Prostate gland (tissue), 2 donors: ENCODE measurements around the gene MGLL.

Experiments used
- POLR2A ChIP-seq: fragments of 450-650 bp; IDR thresholded peaks from one replicate; pipeline ENCODE4 v1.6.1; 2016; ENCODE audit warnings: antibody characterized with exemption, mild to moderate bottlenecking
- TF ChIP-seq, protein P1 (sequence below), 4 experiments: fragments of 200-600 bp in 2 of 4; fragments of 450-650 bp in 2 of 4; sonication (generic) in 2 of 4; IDR thresholded peaks; 1 replicate in 3 of 4; 2 replicates in 1 of 4; pipeline ENCODE4 v1.5.1; 2016 to 2019; ENCODE audit warnings: antibody characterized with exemption in 4 of 4, mild to moderate bottlenecking in 2 of 4, moderate library complexity in 2 of 4

DNA sequence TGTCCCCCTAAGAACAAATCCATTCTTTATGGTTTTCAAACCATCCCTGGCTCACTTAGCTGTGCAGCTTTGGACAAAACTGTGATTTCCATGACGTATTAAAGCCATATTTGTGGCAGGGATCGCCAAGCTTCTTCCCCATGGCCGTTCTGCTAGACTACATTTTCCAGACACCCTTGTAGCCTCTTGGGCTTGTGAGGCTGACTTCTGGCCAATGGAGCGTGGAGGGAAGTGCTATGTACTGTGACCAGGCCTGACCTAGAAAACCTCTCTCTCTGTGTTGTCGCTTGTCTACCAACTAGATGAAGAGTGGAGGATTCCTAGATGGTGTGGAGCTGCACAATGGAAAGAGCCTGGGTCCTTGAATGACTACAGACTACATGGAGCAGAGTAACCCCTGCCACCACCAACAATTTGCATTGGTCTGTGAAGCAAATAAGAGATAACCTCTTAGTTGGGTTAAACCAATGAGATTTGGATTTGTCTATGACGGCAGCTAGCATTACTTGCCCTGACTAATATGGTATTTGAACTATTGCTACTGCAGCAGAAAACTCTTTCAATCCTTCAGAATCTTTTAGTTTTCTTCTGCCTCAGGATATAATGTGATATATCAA lies 22.1 kb upstream of the MGLL start:
- no peak for TF ChIP-seq POLR2A
- TF ChIP-seq, protein P1, sequence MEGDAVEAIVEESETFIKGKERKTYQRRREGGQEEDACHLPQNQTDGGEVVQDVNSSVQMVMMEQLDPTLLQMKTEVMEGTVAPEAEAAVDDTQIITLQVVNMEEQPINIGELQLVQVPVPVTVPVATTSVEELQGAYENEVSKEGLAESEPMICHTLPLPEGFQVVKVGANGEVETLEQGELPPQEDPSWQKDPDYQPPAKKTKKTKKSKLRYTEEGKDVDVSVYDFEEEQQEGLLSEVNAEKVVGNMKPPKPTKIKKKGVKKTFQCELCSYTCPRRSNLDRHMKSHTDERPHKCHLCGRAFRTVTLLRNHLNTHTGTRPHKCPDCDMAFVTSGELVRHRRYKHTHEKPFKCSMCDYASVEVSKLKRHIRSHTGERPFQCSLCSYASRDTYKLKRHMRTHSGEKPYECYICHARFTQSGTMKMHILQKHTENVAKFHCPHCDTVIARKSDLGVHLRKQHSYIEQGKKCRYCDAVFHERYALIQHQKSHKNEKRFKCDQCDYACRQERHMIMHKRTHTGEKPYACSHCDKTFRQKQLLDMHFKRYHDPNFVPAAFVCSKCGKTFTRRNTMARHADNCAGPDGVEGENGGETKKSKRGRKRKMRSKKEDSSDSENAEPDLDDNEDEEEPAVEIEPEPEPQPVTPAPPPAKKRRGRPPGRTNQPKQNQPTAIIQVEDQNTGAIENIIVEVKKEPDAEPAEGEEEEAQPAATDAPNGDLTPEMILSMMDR (IDR thresholded peaks at IDR 0.05), result no peak
